GM12878 (cell line): ENCODE measurements around the gene SLC25A45.

Experiments
- SPI1 ChIP-seq: IDR thresholded peaks from 2 replicates; pipeline ENCODE4 v1.6.1; 2011; ENCODE audit warnings: low read depth, mild to moderate bottlenecking, low read length, moderate library complexity, borderline replicate concordance; ENCODE audit not compliant: insufficient read depth
- ZSCAN29 ChIP-seq: fragments of 450-650 bp; IDR thresholded peaks from 2 replicates; pipeline ENCODE4 v1.6.1; 2017; ENCODE audit warnings: mild to moderate bottlenecking, moderate library complexity

DNA sequence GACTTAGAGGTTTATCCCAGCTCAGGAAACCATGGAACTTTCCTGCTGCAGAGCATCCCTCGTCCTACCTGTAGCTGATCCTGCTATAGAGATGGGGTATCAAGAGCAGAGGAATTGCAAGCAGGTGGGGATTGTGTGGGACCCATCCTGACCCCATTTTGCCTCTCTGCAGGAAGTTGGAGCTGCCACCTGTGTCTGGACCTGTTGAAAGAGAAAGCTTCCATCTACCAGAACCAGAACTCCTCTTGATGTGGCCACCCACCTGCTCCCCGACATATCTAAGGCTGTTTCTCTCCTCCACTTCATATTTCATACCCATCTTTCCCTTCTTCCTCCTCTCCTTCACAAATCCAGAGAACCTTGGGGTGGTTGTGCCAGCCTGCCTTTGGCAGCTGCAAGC lies 30.9 kb downstream of the SLC25A45 start:
- no peak for TF ChIP-seq SPI1
- TF ChIP-seq ZSCAN29: no peak
